Panc1 (cell line): ENCODE measurements around the gene FRMD4A. TPM values are rescaled to one million over a fixed set of nuclear protein-coding genes. Genes with fewer than 3 reads are reported as not detected.

Experiments
- ATAC-seq: fragments of 200-7000 bp; cut with Tn5 transposase; 2 replicates; pipeline ENCODE4 v1.9.1; 2020; ENCODE audit warnings: mild to moderate bottlenecking, moderate library complexity
- BruUV-seq: library from RNA; stranded (reverse); fragments of 400-500 nt; replicated peaks from 2 replicates; lab custom pipeline; 2021; lab: Mats Ljungman, UMichigan
- CTCF ChIA-PET: fragments of 300-600 bp; sonication (Branson Sonifier 250); formaldehyde crosslinking; loops from one replicate; lab custom pipeline; 2022; ENCODE audit warnings: antibody characterized with exemption; lab: Charles Lee
- POLR2A ChIA-PET: fragments of 300-600 bp; sonication (Branson Sonifier 250); formaldehyde crosslinking; loops from one replicate; lab custom pipeline; 2022; ENCODE audit warnings: antibody characterized with exemption; lab: Charles Lee
- DNase-seq: peaks from one replicate; pipeline ENCODE4 v3.0.0-alpha.2; 2010; ENCODE audit warnings: low read depth, low spot score
- H3K27ac ChIP-seq: 2 replicates; pipeline ENCODE4 v1.5.1; 2011; ENCODE audit warnings: mild to moderate bottlenecking, low read length, inconsistent platforms
- H3K27me3 ChIP-seq: fragments of 200-500 bp; sonication (Bioruptor generic); 2 replicates; pipeline ENCODE4 v1.6.0; 2014; ENCODE audit warnings: low read length, inconsistent platforms; ENCODE audit not compliant: control insufficient read depth, insufficient read depth
- H3K36me3 ChIP-seq: fragments of 200-500 bp; sonication (Bioruptor generic); 2 replicates; pipeline ENCODE4 v1.5.1; 2014; ENCODE audit warnings: inconsistent platforms, mild to moderate bottlenecking, low read length, moderate library complexity; ENCODE audit not compliant: control insufficient read depth, insufficient read depth
- H3K4me1 ChIP-seq: 2 replicates; pipeline ENCODE4 v1.5.1; 2011; ENCODE audit warnings: inconsistent platforms, mild to moderate bottlenecking, low read length, moderate library complexity; ENCODE audit not compliant: control insufficient read depth, insufficient read depth
- H3K4me3 ChIP-seq, 2 experiments: 2 replicates each; pipeline ENCODE4 v1.5.1; 2011 to 2012; ENCODE audit warnings: low read depth in 2 of 2, low read length in 2 of 2, mild to moderate bottlenecking in 2 of 2, inconsistent platforms in 1 of 2, moderate library complexity in 1 of 2
- H3K9me3 ChIP-seq: fragments of 200-500 bp; sonication (Bioruptor generic); 2 replicates; pipeline ENCODE4 v1.5.1; 2014; ENCODE audit warnings: low read depth, mild to moderate bottlenecking, inconsistent platforms, low read length, moderate library complexity; ENCODE audit not compliant: control insufficient read depth, insufficient read depth
- POLR2AphosphoS5 ChIP-seq: IDR thresholded peaks from 2 replicates; pipeline ENCODE4 v1.6.1; 2012; ENCODE audit warnings: mild to moderate bottlenecking, low read depth, low read length, moderate library complexity
- SIN3A ChIP-seq: IDR thresholded peaks from 2 replicates; pipeline ENCODE4 v1.6.1; 2012; ENCODE audit warnings: low read depth, mild to moderate bottlenecking, low read length, moderate library complexity, borderline replicate concordance; ENCODE audit not compliant: insufficient read depth
- TCF7L2 ChIP-seq: IDR thresholded peaks from 2 replicates; pipeline ENCODE4 v1.6.1; 2011; ENCODE audit warnings: mild to moderate bottlenecking, low read depth, low read length, inconsistent platforms
- in situ Hi-C: cut with HindIII; loops from 2 replicates; pipeline ENCODE4 v1.10.0; 2016; ENCODE audit warnings: low sequenced_read_pairs, low pct_unique_long_range_greater_than_20kb
- intact Hi-C: fragments of 100-400 bp; cut with micrococcal nuclease; formaldehyde crosslinking; loops from one replicate; pipeline ENCODE4 v1.10.0; 2022; ENCODE audit not compliant: unreplicated experiment
- total RNA-seq: library from RNA; stranded (reverse); gene quantifications from one replicate; pipeline ENCODE4 v1.2.1, GENCODE V29; 2021; ENCODE audit not compliant: unreplicated experiment
- TF ChIP-seq, protein P1 (sequence below), 2 experiments: IDR thresholded peaks; 2 replicates each; pipeline ENCODE4 v1.6.1; 2011 to 2012; ENCODE audit warnings: low read depth in 2 of 2, control low read depth in 1 of 2, low read length in 1 of 2, mild to moderate bottlenecking in 1 of 2, moderate library complexity in 1 of 2; ENCODE audit not compliant: insufficient read depth in 1 of 2
- TF ChIP-seq, protein P2 (sequence below): fragments of 450-650 bp; IDR thresholded peaks from 2 replicates; pipeline ENCODE4 v1.5.1; 2017; ENCODE audit warnings: mild to moderate bottlenecking

FRMD4A gene
- total RNA-seq, 1 experiment from 2014 or later, result 7.1 TPM

DNA sequence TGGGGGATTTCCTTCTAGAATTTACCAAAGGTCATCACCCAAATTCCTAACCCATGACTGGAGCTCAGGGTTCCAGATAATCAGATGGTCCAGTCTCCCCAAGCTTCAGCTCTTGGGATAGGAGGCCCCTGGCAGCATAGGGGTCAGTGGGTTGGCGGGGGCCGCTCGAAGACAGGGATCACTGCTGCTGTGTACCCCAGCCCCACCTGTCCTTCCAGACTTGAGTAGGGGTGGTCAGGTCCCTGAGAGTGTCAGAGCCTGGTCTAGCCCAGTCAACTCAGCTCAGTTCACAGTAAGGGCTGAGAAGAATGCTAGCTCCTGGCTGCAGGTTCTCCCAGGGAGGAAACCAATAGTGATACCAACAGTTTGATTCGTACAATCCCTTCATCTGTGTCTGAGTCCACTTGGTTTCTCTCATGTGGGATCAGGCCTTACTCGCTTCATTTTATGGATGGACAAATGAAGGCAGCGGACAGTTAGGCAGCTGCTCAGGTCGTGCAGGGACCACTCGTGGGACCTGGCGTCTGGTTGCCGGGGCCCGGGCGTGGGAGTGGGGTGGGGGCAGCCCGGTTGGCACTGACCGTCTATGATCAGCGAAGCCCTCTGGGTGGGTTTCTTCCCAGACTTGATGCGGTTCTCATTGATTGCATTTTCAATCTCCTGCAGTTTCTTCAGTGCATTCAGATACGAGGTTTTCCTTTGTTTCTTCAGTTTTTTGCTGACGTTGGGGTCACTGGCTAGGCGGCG lies 665.0 kb downstream of the FRMD4A start:
- H3K27ac ChIP-seq, result no peak overlapping the region
- no TSS peak for BruUV-seq
- ChIA-PET CTCF (no interaction called here), POLR2A (no interaction called here)
- H3K4me1 ChIP-seq, result no peaks in the 10 kb centered on the region
- no peaks in the 10 kb centered on the region for H3K27me3 ChIP-seq
- H3K4me3 ChIP-seq, result no peak overlapping the region
- in situ Hi-C loops, result no loop called here
- intact Hi-C loops, result no loop called here
- no peaks in the 10 kb centered on the region for H3K36me3 ChIP-seq
- ATAC-seq (no peak), DNase-seq (no peak)
- TF ChIP-seq POLR2AphosphoS5 (no peak), SIN3A (no peak), TCF7L2 (no peak)
- TF ChIP-seq, protein P1, sequence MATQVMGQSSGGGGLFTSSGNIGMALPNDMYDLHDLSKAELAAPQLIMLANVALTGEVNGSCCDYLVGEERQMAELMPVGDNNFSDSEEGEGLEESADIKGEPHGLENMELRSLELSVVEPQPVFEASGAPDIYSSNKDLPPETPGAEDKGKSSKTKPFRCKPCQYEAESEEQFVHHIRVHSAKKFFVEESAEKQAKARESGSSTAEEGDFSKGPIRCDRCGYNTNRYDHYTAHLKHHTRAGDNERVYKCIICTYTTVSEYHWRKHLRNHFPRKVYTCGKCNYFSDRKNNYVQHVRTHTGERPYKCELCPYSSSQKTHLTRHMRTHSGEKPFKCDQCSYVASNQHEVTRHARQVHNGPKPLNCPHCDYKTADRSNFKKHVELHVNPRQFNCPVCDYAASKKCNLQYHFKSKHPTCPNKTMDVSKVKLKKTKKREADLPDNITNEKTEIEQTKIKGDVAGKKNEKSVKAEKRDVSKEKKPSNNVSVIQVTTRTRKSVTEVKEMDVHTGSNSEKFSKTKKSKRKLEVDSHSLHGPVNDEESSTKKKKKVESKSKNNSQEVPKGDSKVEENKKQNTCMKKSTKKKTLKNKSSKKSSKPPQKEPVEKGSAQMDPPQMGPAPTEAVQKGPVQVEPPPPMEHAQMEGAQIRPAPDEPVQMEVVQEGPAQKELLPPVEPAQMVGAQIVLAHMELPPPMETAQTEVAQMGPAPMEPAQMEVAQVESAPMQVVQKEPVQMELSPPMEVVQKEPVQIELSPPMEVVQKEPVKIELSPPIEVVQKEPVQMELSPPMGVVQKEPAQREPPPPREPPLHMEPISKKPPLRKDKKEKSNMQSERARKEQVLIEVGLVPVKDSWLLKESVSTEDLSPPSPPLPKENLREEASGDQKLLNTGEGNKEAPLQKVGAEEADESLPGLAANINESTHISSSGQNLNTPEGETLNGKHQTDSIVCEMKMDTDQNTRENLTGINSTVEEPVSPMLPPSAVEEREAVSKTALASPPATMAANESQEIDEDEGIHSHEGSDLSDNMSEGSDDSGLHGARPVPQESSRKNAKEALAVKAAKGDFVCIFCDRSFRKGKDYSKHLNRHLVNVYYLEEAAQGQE (IDR thresholded peaks at IDR 0.05; ENCODE audit: insufficient read depth in 1 of 2, low read depth in 2 of 2, low read length in 1 of 2), result no peak
- TF ChIP-seq, protein P2, sequence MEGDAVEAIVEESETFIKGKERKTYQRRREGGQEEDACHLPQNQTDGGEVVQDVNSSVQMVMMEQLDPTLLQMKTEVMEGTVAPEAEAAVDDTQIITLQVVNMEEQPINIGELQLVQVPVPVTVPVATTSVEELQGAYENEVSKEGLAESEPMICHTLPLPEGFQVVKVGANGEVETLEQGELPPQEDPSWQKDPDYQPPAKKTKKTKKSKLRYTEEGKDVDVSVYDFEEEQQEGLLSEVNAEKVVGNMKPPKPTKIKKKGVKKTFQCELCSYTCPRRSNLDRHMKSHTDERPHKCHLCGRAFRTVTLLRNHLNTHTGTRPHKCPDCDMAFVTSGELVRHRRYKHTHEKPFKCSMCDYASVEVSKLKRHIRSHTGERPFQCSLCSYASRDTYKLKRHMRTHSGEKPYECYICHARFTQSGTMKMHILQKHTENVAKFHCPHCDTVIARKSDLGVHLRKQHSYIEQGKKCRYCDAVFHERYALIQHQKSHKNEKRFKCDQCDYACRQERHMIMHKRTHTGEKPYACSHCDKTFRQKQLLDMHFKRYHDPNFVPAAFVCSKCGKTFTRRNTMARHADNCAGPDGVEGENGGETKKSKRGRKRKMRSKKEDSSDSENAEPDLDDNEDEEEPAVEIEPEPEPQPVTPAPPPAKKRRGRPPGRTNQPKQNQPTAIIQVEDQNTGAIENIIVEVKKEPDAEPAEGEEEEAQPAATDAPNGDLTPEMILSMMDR, result no peak
- no peaks in the 10 kb centered on the region for H3K9me3 ChIP-seq

DNA sequence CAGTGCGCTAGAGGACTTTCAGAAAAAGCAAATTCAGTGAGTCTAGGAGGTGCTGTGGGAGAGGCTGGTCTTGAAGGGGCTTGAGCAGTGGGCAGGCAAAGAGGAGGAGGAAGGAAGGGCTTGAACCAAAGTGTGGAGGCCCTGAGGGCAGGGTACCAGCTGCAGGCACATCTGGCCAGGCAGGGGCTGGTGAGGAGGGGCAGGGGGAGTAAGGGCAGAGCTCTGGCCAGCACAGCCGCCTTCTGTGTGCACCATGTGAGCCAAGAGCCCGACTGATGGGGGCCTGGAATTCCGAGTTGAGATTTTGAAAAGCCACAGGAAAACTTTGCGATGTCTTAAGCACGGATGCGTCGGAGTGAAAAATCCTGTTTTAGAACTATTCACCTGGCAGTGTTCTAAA lies 669.5 kb downstream of the FRMD4A start:
- no peak for ATAC-seq
- in situ Hi-C loops (no loop called here), intact Hi-C loops (no loop called here)
- Histone ChIP-seq H3K36me3 (no peaks in the 10 kb centered on the region), H3K4me3 (no peak overlapping the region), H3K4me1 (no peaks in the 10 kb centered on the region), H3K27ac (no peak overlapping the region), H3K9me3 (no peaks in the 10 kb centered on the region), H3K27me3 (no peaks in the 10 kb centered on the region)
- CTCF ChIA-PET, result no interaction called here
- TF ChIP-seq SIN3A (no peak), TCF7L2 (no peak), POLR2AphosphoS5 (no peak)
- TF ChIP-seq, protein P1 (IDR thresholded peaks at IDR 0.05; ENCODE audit: insufficient read depth in 1 of 2, low read depth in 2 of 2, low read length in 1 of 2), result no peak
- TF ChIP-seq, protein P2, result no peak
- BruUV-seq, result no TSS peak
- no peak for DNase-seq
- POLR2A ChIA-PET, result no interaction called here
